Lower leg skin (tissue), 3 donors: Measurements from ENCODE around the gene COL1A2.

Experiments
- POLR2A ChIP-seq, 2 donors: fragments of 450-650 bp; IDR thresholded peaks; one replicate each; pipeline ENCODE4 v1.6.1; 2016 to 2017; ENCODE audit warnings: antibody characterized with exemption in 2 of 2, mild to moderate bottlenecking in 1 of 2, moderate library complexity in 1 of 2
- TF ChIP-seq, protein P1 (sequence below), 3 donors: fragments of 450-650 bp; IDR thresholded peaks; one replicate each; pipeline ENCODE4 v1.5.1; 2016; ENCODE audit warnings: antibody characterized with exemption in 3 of 3, mild to moderate bottlenecking in 3 of 3, moderate library complexity in 2 of 3

DNA sequence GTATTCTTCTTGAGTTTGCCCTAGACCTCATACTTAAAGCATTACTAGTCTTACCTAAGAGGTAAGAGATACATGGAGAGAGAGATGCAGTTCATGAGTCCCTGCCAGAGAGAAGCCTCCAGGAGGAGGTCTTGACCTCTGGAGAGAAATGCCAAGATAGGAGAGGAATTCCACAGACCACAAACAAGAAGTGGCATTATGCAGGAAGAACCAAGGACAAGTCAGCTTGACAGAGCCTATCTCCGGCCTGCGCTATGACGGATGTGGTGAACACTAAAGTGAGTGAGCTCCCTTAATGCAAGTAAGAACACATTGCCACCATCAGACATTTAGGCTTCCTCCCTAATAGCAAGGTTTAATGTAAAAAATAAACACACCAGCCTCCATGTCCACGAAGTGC lies 27.9 kb upstream of the COL1A2 start:
- TF ChIP-seq, protein P1, sequence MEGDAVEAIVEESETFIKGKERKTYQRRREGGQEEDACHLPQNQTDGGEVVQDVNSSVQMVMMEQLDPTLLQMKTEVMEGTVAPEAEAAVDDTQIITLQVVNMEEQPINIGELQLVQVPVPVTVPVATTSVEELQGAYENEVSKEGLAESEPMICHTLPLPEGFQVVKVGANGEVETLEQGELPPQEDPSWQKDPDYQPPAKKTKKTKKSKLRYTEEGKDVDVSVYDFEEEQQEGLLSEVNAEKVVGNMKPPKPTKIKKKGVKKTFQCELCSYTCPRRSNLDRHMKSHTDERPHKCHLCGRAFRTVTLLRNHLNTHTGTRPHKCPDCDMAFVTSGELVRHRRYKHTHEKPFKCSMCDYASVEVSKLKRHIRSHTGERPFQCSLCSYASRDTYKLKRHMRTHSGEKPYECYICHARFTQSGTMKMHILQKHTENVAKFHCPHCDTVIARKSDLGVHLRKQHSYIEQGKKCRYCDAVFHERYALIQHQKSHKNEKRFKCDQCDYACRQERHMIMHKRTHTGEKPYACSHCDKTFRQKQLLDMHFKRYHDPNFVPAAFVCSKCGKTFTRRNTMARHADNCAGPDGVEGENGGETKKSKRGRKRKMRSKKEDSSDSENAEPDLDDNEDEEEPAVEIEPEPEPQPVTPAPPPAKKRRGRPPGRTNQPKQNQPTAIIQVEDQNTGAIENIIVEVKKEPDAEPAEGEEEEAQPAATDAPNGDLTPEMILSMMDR (IDR thresholded peaks at IDR 0.05) = no peak
- no peak for TF ChIP-seq POLR2A (IDR thresholded peaks at IDR 0.05)
